Neutrophil (primary cell): Measurements from ENCODE around the gene C1orf216.
"Not testable (repeated sequence)": the region's sequence is repeated elsewhere in the genome, so short reads cannot be mapped to it uniquely, and the experiment has no call there.

Experiments used
- H3K27ac ChIP-seq: fragments of 200-600 bp; sonication (generic); 2 replicates; pipeline ENCODE4 v1.5.1; 2016; ENCODE audit warnings: mild to moderate bottlenecking, moderate library complexity
- H3K27me3 ChIP-seq: fragments of 200-600 bp; sonication (generic); 2 replicates; pipeline ENCODE4 v1.6.0; 2016; ENCODE audit warnings: mild to moderate bottlenecking
- H3K36me3 ChIP-seq: fragments of 200-600 bp; sonication (generic); 2 replicates; pipeline ENCODE4 v1.5.1; 2017
- H3K4me1 ChIP-seq, 2 experiments: fragments of 200-600 bp in 1 of 2; sonication (generic) in 1 of 2; 1 replicate in 1 of 2; 2 replicates in 1 of 2; pipeline versions ENCODE4 v1.5.1 to v1.6.1; 2013 to 2016; ENCODE audit warnings: low read depth in 1 of 2, low read length in 1 of 2, mild to moderate bottlenecking in 1 of 2, moderate library complexity in 1 of 2; ENCODE audit not compliant: control insufficient read depth in 1 of 2, insufficient read depth in 1 of 2
- H3K4me3 ChIP-seq, 2 experiments: fragments of 200-600 bp in 1 of 2; sonication (generic) in 1 of 2; 1 replicate in 1 of 2; 2 replicates in 1 of 2; pipeline ENCODE4 v1.5.1; 2013 to 2016; ENCODE audit warnings: low read depth in 1 of 2, low read length in 1 of 2, mild to moderate bottlenecking in 1 of 2, moderate library complexity in 1 of 2
- H3K9me3 ChIP-seq: fragments of 200-600 bp; sonication (generic); 2 replicates; pipeline ENCODE4 v1.5.1; 2016
- CTCF ChIP-seq: fragments of 200-600 bp; sonication (generic); IDR thresholded peaks from 2 replicates; pipeline ENCODE4 v1.5.1; 2016; ENCODE audit warnings: antibody characterized with exemption

The C1orf216 gene

GRCh38 chr1:35714921-35715567 lies 3.6 kb downstream of the C1orf216 start:
- H3K27me3 ChIP-seq, result peaks cover 21% of the 10 kb centered on the region

GRCh38 chr1:35711098-35711497 lies 7.6 kb downstream of the C1orf216 start:
- H3K27ac ChIP-seq, H3K9me3 ChIP-seq, H3K4me3 ChIP-seq, H3K36me3 ChIP-seq: not testable (repeated sequence)
- H3K27me3 ChIP-seq, result peaks cover 44% of the 10 kb centered on the region
- peaks cover 3 to 14% of the 10 kb centered on the region in 2 experiments for H3K4me1 ChIP-seq

More at GRCh38 chr1:35714921-35715567, 3.6 kb downstream of the C1orf216 start:
- Histone ChIP-seq H3K36me3 (no peaks in the 10 kb centered on the region), H3K4me3 (no peak overlapping the region), H3K27ac (no peak overlapping the region), H3K9me3 (no peaks in the 10 kb centered on the region), H3K4me1 (peaks cover 15% of the 10 kb centered on the region in 2 experiments)
- TF ChIP-seq CTCF, result no peak

- H3K9me3 ChIP-seq, result no peaks in the 10 kb centered on the region
- TF ChIP-seq CTCF, result no peak
- no peak overlapping the region for H3K4me3 ChIP-seq
- H3K27me3 ChIP-seq, result peaks cover 65% of the 10 kb centered on the region
- no peak overlapping the region for H3K27ac ChIP-seq
- H3K4me1 ChIP-seq, result peaks cover 3 to 14% of the 10 kb centered on the region in 2 experiments
- no peaks in the 10 kb centered on the region for H3K36me3 ChIP-seq
Measured at GRCh38 chr1:35708952-35709351, 9.7 kb downstream of the C1orf216 start.

GRCh38 chr1:35708441-35708921 lies 10.2 kb downstream of the C1orf216 start:
- no peak for TF ChIP-seq CTCF
- Histone ChIP-seq H3K27me3 (peaks cover 70% of the 10 kb centered on the region), H3K9me3 (no peaks in the 10 kb centered on the region), H3K27ac (no peak overlapping the region), H3K4me1 (peaks cover 3 to 14% of the 10 kb centered on the region in 2 experiments), H3K36me3 (no peaks in the 10 kb centered on the region), H3K4me3 (peak overlapping the region in 1 of 2 experiments; percentile 53)

- Histone ChIP-seq H3K27me3 (peaks cover 77% of the 10 kb centered on the region), H3K4me3 (peak overlapping the region in 1 of 2 experiments; percentile 53), H3K9me3 (no peaks in the 10 kb centered on the region), H3K27ac (no peak overlapping the region), H3K4me1 (peaks cover 3 to 14% of the 10 kb centered on the region in 2 experiments), H3K36me3 (no peaks in the 10 kb centered on the region)
- TF ChIP-seq CTCF, result no peak
Measured at GRCh38 chr1:35707601-35708440, 10.9 kb downstream of the C1orf216 start.
